GM19035 (cell line): Measurements from ENCODE around the gene ZNF346.

Source experiments
- ATAC-seq: cut with Tn5 transposase; IDR thresholded peaks from one replicate; pipeline ENCODE4 v1.9.1; 2021; ENCODE audit not compliant: unreplicated experiment

ZNF346 gene

DNA sequence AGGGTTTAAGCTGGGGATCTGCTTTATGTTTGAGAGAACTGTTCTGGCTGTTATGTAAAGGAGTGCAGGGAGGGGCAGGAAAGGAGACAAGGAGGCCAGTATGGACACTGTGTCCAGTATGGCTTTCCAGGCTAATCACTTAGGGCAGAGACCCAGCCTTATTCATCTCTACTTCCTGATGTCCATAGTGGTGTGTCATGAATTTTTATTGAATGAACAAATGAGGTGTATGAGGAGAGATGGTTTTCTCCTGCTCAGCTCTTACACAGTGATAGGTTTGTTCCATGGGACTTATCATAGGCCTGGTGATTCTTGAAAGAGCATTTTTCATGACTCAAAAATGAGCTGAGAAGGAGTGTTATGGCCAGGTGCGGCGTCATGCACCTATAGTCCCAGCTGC lies 43.7 kb downstream of the ZNF346 start:
- ATAC-seq, result no peak

DNA sequence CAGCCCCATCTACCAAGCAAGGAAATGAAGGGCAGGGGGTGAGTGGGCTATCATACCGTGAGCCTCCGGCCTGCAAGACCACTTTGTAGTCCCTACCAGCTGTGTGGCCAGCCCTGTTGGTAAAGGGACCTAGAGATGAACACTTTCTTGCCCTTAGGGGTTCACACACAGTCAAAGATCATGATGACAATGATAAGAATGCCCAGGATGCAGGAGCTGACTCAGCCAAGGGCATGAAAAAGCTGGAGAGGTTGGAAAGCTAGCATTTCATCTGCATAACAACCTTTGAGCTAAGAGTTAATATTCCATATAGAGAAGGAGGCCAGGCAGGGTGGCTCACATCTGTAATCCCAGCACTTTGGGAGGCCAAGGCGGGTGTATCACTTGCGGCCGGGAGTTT lies 45.0 kb downstream of the ZNF346 start:
- no peak for ATAC-seq

- no peak for ATAC-seq
These were observed 48.2 kb downstream of the ZNF346 start for GRCh38 chr5:177070536-177071191.

DNA sequence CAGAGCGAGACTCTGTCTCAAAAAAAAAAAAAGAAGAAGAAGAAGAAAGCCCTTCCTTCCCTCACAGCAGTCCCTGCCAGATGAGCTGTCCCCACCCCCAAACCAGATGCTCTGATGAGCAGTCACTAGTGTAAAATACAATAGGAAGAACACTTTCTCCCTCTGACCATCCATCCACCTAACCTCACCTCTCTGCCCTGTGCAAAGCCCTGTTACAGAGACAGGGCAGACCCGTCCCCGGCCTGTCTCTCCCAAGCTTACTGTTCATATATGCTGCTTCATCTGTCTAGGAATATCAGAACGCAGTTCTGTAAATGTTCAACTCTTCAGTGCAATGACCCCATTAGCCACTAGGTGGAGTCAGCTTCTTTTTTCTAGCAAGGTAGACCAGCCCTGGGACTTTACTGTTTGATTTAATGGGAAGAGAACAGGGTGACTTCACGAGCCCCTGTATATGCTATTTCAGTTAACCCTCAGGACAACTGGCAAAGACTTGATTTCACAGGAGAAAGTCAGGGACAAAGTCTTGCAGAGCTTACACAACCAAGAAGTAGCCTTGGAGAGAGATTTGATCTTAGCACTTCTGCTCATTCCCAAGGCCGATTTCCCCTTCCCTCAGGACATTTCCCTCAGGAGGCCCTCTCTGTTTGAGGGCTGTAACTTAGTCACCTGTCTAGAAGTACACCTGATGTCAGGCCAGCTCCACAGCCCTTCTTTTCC lies 49.3 kb downstream of the ZNF346 start:
- no peak for ATAC-seq

GRCh38 chr5:177077335-177077734 lies 54.8 kb downstream of the ZNF346 start:
- no peak for ATAC-seq

GRCh38 chr5:177079606-177080005 lies 57.1 kb downstream of the ZNF346 start:
- no peak for ATAC-seq

DNA sequence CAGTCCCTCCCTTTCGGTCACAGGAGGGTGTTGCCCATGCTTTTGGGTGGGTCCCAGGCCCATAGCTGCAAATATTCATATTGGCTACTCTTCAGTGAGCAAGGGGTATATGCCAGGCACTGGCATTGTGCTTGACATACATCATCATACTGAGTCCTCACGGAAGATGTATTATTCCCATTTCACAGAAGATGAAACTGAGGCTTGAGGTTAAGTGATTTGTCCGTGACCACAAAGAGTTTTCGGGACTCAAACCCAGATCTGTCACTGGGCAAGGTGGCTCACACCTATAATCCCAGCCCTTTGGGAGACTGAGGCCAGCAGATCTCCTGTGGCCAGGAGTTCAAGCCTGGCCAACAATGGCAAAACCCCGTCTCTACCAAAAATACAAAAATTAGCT lies 57.8 kb downstream of the ZNF346 start:
- ATAC-seq, result no peak

DNA sequence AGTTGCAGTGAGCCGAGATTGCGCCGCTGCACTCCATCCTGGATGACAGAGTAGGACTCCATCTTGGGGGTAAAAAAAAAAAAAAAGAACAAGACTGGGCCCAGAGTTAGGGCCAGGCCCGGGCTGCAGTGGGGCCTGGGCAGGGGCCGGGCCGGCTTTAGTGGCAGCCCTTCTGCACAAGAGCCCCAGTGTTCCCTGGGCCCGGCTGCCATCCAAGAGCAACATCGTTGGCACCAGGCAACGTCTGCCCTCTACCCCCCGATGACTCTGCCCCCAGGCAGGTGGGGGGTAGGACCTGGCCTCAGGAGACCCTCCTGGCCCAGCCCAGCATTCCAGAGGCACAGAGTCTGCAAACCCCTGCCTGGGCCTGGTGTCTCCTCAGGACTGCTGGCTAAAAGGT lies 59.4 kb downstream of the ZNF346 start:
- ATAC-seq, result no peak

GRCh38 chr5:177083357-177083756 lies 60.9 kb downstream of the ZNF346 start:
- ATAC-seq, result no peak

DNA sequence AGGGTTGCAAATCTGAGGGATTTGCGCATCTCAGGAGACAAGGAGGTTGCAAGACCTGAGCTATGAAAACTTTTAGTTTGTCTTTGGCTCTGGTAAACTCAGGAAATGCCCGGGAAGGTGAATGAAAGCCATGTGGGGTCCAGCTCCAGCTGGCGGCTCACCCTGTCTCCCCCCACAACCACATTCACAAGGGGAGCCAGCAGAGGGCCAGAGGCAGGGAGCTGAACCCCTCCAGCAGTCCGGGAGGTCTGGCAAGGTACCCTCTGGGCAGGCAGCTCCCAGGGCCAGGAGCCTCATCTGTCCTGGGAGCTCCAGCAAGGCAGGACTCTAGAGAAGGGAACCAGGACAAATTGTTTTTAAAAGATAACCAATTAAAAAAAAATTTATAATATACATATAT lies 61.7 kb downstream of the ZNF346 start:
- ATAC-seq, result no peak

GRCh38 chr5:177085985-177086653 lies 63.6 kb downstream of the ZNF346 start:
- ATAC-seq, result no peak

DNA sequence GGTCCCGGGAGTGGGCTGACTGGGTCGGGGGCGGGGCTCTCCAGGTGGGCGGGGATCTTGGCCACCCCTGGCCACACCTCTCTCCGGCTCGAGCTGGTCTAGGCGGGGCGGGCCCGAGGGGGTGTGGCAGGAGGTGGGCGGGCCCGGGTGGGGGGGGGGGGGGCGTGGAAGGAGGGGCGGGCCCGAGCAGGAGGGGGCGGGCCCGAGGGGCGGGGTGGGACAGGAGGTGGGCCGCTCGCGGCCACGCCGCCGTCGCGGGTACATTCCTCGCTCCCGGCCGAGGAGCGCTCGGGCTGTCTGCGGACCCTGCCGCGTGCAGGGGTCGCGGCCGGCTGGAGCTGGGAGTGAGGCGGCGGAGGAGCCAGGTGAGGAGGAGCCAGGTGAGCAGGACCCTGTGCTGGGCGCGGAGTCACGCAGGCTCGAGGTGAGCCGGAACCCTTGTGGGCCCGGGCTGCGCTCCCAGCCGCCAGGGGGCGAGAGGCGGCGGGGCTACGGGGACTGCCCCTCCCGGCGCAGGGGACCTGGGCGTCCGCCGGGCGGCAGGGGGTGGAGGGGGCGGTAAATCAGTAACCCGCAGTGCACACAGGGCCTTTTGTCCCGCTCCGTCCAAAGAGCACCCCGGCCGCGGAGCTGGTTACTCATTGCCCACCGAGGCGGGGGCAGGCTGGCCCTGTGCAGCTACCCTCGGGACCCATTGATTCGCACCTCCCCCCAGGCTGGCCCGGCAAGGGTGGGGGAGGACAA lies 64.3 kb downstream of the ZNF346 start, which contains the start of gene FGFR4:
Gene FGFR4 (plus strand): TSS at position 262 of the 744 bp plus-strand sequence. CDS start 2,688 bp downstream, outside the sequence.
- peak; percentile 45 for ATAC-seq

GRCh38 chr5:177087398-177088005 lies 65.0 kb downstream of the ZNF346 start:
- no peak for ATAC-seq

DNA sequence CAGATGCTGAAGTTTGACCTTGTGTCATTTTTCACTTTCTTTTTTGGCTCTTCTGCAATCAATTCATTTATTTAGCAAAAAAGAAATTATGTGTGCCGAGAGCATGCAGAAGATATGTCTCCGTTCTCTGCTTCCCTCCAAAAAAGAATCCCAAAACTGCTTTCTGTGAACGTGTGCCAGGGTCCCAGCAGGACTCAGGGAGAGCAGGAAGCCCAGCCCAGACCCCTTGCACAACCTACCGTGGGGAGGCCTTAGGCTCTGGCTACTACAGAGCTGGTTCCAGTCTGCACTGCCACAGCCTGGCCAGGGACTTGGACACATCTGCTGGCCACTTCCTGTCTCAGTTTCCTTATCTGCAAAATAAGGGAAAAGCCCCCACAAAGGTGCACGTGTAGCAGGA lies 66.6 kb downstream of the ZNF346 start:
- no peak for ATAC-seq

DNA sequence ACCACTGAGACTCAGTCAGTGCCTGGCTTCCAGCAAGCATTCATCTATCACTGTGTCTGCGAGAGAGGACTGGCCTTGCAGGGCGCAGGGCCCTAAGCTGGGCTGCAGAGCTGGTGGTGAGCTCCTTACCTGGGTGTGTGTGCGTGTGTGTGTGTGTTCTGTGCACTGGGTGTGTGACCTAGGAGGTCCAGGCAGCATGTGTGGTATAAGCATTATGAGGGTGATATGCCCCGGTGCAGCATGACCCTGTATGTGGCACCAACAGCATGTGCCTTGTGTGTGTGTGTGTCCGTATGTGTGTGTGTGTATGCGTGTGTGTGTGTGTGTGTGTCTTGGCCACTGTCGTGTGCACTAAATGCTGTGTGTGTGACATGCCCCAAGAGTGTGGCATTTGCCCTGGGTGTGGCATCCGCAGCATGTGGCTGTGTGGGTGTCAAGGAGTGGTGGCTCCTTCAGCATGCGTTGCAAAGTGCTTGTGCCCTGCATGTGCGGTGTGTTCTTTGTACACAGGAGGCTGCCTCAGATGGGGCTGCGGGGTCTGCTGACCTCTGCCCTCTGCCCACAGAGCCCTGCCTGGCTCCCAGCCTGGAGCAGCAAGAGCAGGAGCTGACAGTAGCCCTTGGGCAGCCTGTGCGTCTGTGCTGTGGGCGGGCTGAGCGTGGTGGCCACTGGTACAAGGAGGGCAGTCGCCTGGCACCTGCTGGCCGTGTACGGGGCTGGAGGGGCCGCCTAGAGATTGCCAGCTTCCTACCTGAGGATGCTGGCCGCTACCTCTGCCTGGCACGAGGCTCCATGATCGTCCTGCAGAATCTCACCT lies 67.5 kb downstream of the ZNF346 start:
- no peak for ATAC-seq

DNA sequence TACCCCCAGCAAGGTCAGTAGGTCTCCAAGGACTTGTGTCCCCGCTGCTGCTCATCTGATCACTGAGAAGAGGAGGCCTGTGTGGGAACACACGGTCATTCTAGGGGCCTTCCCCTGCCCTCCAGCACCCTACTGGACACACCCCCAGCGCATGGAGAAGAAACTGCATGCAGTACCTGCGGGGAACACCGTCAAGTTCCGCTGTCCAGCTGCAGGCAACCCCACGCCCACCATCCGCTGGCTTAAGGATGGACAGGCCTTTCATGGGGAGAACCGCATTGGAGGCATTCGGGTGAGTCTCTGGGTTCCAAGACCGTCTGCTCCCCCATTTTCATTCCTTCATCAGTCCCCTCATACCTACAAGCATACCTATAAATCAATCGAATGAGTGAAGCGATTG lies 68.3 kb downstream of the ZNF346 start:
- no peak for ATAC-seq

GRCh38 chr5:177091232-177091631 lies 68.7 kb downstream of the ZNF346 start:
- ATAC-seq, result no peak

GRCh38 chr5:177092178-177093081 lies 69.9 kb downstream of the ZNF346 start:
- no peak for ATAC-seq

DNA sequence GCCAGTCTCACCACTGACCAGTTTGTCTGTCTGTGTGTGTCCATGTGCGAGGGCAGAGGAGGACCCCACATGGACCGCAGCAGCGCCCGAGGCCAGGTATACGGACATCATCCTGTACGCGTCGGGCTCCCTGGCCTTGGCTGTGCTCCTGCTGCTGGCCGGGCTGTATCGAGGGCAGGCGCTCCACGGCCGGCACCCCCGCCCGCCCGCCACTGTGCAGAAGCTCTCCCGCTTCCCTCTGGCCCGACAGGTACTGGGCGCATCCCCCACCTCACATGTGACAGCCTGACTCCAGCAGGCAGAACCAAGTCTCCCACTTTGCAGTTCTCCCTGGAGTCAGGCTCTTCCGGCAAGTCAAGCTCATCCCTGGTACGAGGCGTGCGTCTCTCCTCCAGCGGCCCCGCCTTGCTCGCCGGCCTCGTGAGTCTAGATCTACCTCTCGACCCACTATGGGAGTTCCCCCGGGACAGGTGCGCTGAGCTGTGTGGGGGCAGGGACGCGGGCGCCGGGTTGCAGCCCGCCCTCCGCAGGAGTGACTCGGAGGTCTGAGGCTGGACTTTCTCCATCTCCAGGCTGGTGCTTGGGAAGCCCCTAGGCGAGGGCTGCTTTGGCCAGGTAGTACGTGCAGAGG lies 70.7 kb downstream of the ZNF346 start:
- ATAC-seq, result no peak
